ENCODE measurements around the gene WDR33. TPM values are rescaled to one million over a fixed set of nuclear protein-coding genes. Genes with fewer than 3 reads are reported as not detected.

WDR33 gene
- total and polyA plus RNA-seq, 2 of the 13 experiments (the other 11 are each of a cell fraction or from before 2014, with no cell fraction given): 54.9 to 78.2 TPM

GRCh38 chr2:127792805-127793204, 18.2 kb downstream of the WDR33 start:
- Histone ChIP-seq H3K4me3 (replicated peaks in 1 of 3; ENCODE audit: insufficient read depth in 1 of 3, low read depth in 2 of 3, low read length in 3 of 3) (no peak overlapping the region), H2AFZ (ENCODE audit: low read length) (no peak overlapping the region), H3K4me1 (ENCODE audit: insufficient read depth, low read length) (peaks cover 29% of the 10 kb centered on the region), H3K4me2 (ENCODE audit: low read depth, low read length) (no peak overlapping the region), H3K9me3 (ENCODE audit: low read length) (no peaks in the 10 kb centered on the region), H3K79me2 (ENCODE audit: insufficient read depth, low read length) (peaks cover 80% of the 10 kb centered on the region), H3K36me3 (replicated peaks in 1 of 2; ENCODE audit: control insufficient read depth in 1 of 2, insufficient read depth in 2 of 2, low read length in 2 of 2) (peaks cover 4 to 32% of the 10 kb centered on the region in 2 experiments; a peak in 2 of 5 replicates), H3K27ac (ENCODE audit: extremely low read length, insufficient read depth, low read length) (no peak overlapping the region), H3K27me3 (ENCODE audit: control insufficient read depth in 1 of 2, insufficient read depth in 2 of 2, low read length in 2 of 2) (no peaks in the 10 kb centered on the region), H4K20me1 (ENCODE audit: insufficient read depth, low read length) (peaks cover 69% of the 10 kb centered on the region), H3K9ac (ENCODE audit: insufficient read depth, low read depth, low read length) (no peak overlapping the region)
- no peak for TF ChIP-seq ZNF3 (CRISPR knock-in tag; IDR thresholded peaks at IDR 0.05)
- TF ChIP-seq MAFF (IDR thresholded peaks at IDR 0.05; ENCODE audit: low read depth, low read length): peak; percentile 93
- no peak for TF ChIP-seq SAP130 (CRISPR knock-in tag; IDR thresholded peaks at IDR 0.05; ENCODE audit: low read depth)
- no peak for TF ChIP-seq ZNF232 (CRISPR knock-in tag; IDR thresholded peaks at IDR 0.05; ENCODE audit: borderline replicate concordance)
- TF ChIP-seq JARID2 (CRISPR knock-in tag; IDR thresholded peaks at IDR 0.05; ENCODE audit: insufficient replicate concordance): no peak
- no peak for TF ChIP-seq MEF2D (CRISPR knock-in tag; IDR thresholded peaks at IDR 0.05)
- peak; percentile 92 to 94 for TF ChIP-seq MAFK (conservative IDR thresholded peaks at IDR 0.05 in 1 of 2, IDR thresholded peaks at IDR 0.05 in 1 of 2; ENCODE audit: low read length in 2 of 2)
- TF ChIP-seq ZNF496 (CRISPR knock-in tag; IDR thresholded peaks at IDR 0.05; ENCODE audit: insufficient replicate concordance): no peak
- no peak for TF ChIP-seq FOXC1 (CRISPR knock-in tag; IDR thresholded peaks at IDR 0.05; ENCODE audit: borderline replicate concordance)
- DNase-seq (ENCODE audit: low spot score) (no peak), ATAC-seq (no peak), FAIRE-seq (no peak)
- POLR2A ChIA-PET: no interaction called here
- in situ Hi-C loops (cut with HindIII; ENCODE audit: extremely low pct_ligation_motif_present, low pct_unique_long_range_greater_than_20kb): no loop called here
- CTCF ChIA-PET (ENCODE audit: low intra/inter-chr PET ratio, low total read pairs): no interaction called here
- intact Hi-C loops (cut with micrococcal nuclease; ENCODE audit: unreplicated experiment): no loop called here
- WGBS (ENCODE audit: low lambda C conversion rate): 96% methylated on average over 4 of the region's 4 CpGs
- no TSS peak for BruUV-seq (replicated peaks)
